Transverse colon (tissue), 4 donors: ENCODE measurements around the gene PLAC8L1. TPM values are rescaled to one million over a fixed set of nuclear protein-coding genes. Genes with fewer than 3 reads are reported as not detected.
"Not testable (repeated sequence)": the region's sequence is repeated elsewhere in the genome, so short reads cannot be mapped to it uniquely, and the experiment has no call there.

Experiments
- DNase-seq: peaks from one replicate; pipeline ENCODE4 v3.0.0-alpha.2; 2019
- H3K27ac ChIP-seq, 4 donors: fragments of 200-600 bp; sonication (generic); 2 replicates each; pipeline ENCODE4 v1.5.1; 2016 to 2018; ENCODE audit warnings: inconsistent platforms in 4 of 4
- H3K27me3 ChIP-seq: fragments of 200-600 bp; sonication (generic); 2 replicates; pipeline ENCODE4 v1.5.1; 2017; ENCODE audit warnings: inconsistent platforms
- H3K36me3 ChIP-seq, 4 donors: fragments of 200-600 bp; sonication (generic); 2 replicates each; pipeline ENCODE4 v1.5.1; 2017 to 2019; ENCODE audit warnings: inconsistent platforms in 4 of 4
- H3K4me1 ChIP-seq, 4 donors: fragments of 200-600 bp; sonication (generic); 2 replicates each; pipeline ENCODE4 v1.5.1; 2017 to 2020; ENCODE audit warnings: inconsistent platforms in 4 of 4
- H3K4me3 ChIP-seq, 4 donors: fragments of 200-600 bp; sonication (generic); 1 replicate in 1 of 4; 2 replicates in 3 of 4; pipeline versions ENCODE4 v1.5.1 to v1.6.1; 2017 to 2019; ENCODE audit warnings: inconsistent platforms in 4 of 4
- H3K9me3 ChIP-seq, 2 donors: fragments of 200-600 bp; sonication (generic); 2 replicates each; pipeline ENCODE4 v1.5.1; 2017 to 2019; ENCODE audit warnings: inconsistent platforms in 2 of 2
- CTCF ChIP-seq, 5 experiments: fragments of 200-600 bp in 3 of 5; fragments of 450-650 bp in 2 of 5; sonication (generic) in 3 of 5; IDR thresholded peaks; 1 replicate in 2 of 5; 2 replicates in 3 of 5; pipeline ENCODE4 v1.5.1; 2016 to 2017; ENCODE audit warnings: antibody characterized with exemption in 5 of 5, inconsistent platforms in 3 of 5, mild to moderate bottlenecking in 2 of 5, moderate library complexity in 1 of 5
- EP300 ChIP-seq: sonication (generic); formaldehyde crosslinking; IDR thresholded peaks from one replicate; pipeline ENCODE4 v1.6.1; 2017; ENCODE audit warnings: antibody characterized with exemption, low read depth
- POLR2A ChIP-seq: fragments of 450-650 bp; IDR thresholded peaks from one replicate; pipeline ENCODE4 v1.6.1; 2016; ENCODE audit warnings: antibody characterized with exemption, mild to moderate bottlenecking, moderate library complexity
- POLR2AphosphoS5 ChIP-seq, 3 donors: sonication (generic); formaldehyde crosslinking; IDR thresholded peaks; one replicate each; pipeline ENCODE4 v1.6.1; 2016; ENCODE audit warnings: antibody characterized with exemption in 3 of 3
- WGBS, 2 donors: methylation state at CpG; one replicate each; pipeline ENCODE4 v1.1.5; 2018; ENCODE audit warnings: low coverage in 1 of 2; 5-methylcytosine and 5-hydroxymethylcytosine counted together
- in situ Hi-C, 4 donors: fragments of 200-750 bp; cut with MboI; loops; one replicate each; pipeline versions ENCODE4 v1.15.0 to v1.15.1; 2017; ENCODE audit warnings: low sequenced_read_pairs in 3 of 4, low pct_ligation_motif_present in 1 of 4, low pct_unique_long_range_greater_than_20kb in 1 of 4
- intact Hi-C: fragments of 100-400 bp; cut with DNase I; formaldehyde crosslinking; loops from one replicate; pipeline ENCODE4 v1.15.1; 2023; ENCODE audit warnings: low total_unique reads
- total RNA-seq, 4 donors: library from RNA; depleted of rRNA; stranded (reverse); fragments of >200 nt; gene quantifications; one replicate each; pipeline ENCODE4 v1.1.0, GENCODE V29; 2016

The PLAC8L1 gene
- total RNA-seq, 4 donors from 2014 or later = not detected

GRCh38 chr5:146126068-146126467, 20.7 kb upstream of the PLAC8L1 start:
- DNase-seq = no peak
- Histone ChIP-seq H3K9me3 (no peaks in the 10 kb centered on the region), H3K4me3 (no peak overlapping the region), H3K36me3 (peaks cover 0 to 79% (median 25%) of the 10 kb centered on the region in 4 donors), H3K27ac (no peak overlapping the region), H3K27me3 (no peaks in the 10 kb centered on the region), H3K4me1 (no peaks in the 10 kb centered on the region)
- intact Hi-C loops = no loop called here
- TF ChIP-seq POLR2A (no peak), POLR2AphosphoS5 (IDR thresholded peaks at IDR 0.05) (no peak), CTCF (IDR thresholded peaks at IDR 0.05) (no peak), EP300 (no peak)
- in situ Hi-C loops = no loop called here

- no peaks in the 10 kb centered on the region for H3K27me3 ChIP-seq
- intact Hi-C loops = no loop called here
- no peak for TF ChIP-seq CTCF (IDR thresholded peaks at IDR 0.05)
- no peak for TF ChIP-seq POLR2A
- no peak for TF ChIP-seq POLR2AphosphoS5 (IDR thresholded peaks at IDR 0.05)
- in situ Hi-C loops = no loop called here
- 77 to 85% methylated on average over 2 of the region's 2 CpGs for WGBS, 2 donors
- H3K27ac ChIP-seq = no peak overlapping the region
- peaks cover 0 to 85% (median 31%) of the 10 kb centered on the region in 4 donors for H3K36me3 ChIP-seq
- no peaks in the 10 kb centered on the region for H3K9me3 ChIP-seq
- no peak for DNase-seq
- H3K4me1 ChIP-seq = no peaks in the 10 kb centered on the region
- H3K4me3 ChIP-seq = no peak overlapping the region
These were observed 19.2 kb upstream of the PLAC8L1 start for GRCh38 chr5:146124580-146124979.

- H3K9me3 ChIP-seq, H3K27me3 ChIP-seq, H3K4me1 ChIP-seq, H3K4me3 ChIP-seq, in situ Hi-C loops, DNase-seq, H3K27ac ChIP-seq, intact Hi-C loops: not testable (repeated sequence)
- 94 to 100% methylated on average over 1 of the region's 1 CpG for WGBS, 2 donors
- H3K36me3 ChIP-seq = peaks cover 0 to 74% (median 27%) of the 10 kb centered on the region in 4 donors
These were observed 16.1 kb upstream of the PLAC8L1 start for GRCh38 chr5:146121451-146121850.

GRCh38 chr5:146118322-146118721, 12.9 kb upstream of the PLAC8L1 start:
- TF ChIP-seq POLR2A = no peak
- no peak for TF ChIP-seq POLR2AphosphoS5 (IDR thresholded peaks at IDR 0.05)
- TF ChIP-seq CTCF (IDR thresholded peaks at IDR 0.05) = no peak
- TF ChIP-seq EP300 = no peak
- peaks cover 0 to 5% (median 0%) of the 10 kb centered on the region in 4 donors for H3K4me1 ChIP-seq
- intact Hi-C loops = no loop called here
- H3K9me3 ChIP-seq = no peaks in the 10 kb centered on the region
- in situ Hi-C loops = no loop called here
- H3K36me3 ChIP-seq = peaks cover 0 to 59% (median 18%) of the 10 kb centered on the region in 4 donors
- no peak overlapping the region for H3K27ac ChIP-seq
- DNase-seq = no peak
- H3K4me3 ChIP-seq = no peak overlapping the region
- no peaks in the 10 kb centered on the region for H3K27me3 ChIP-seq

- H3K27ac ChIP-seq, DNase-seq, H3K27me3 ChIP-seq, in situ Hi-C loops, H3K4me3 ChIP-seq, H3K4me1 ChIP-seq, intact Hi-C loops, H3K9me3 ChIP-seq: not testable (repeated sequence)
- peaks cover 0 to 59% (median 20%) of the 10 kb centered on the region in 4 donors for H3K36me3 ChIP-seq
- WGBS, 2 donors = 90% methylated on average over 2 of the region's 2 CpGs; no CpG with 5 or more reads in 1 of the 2 donors
These were observed 11.8 kb upstream of the PLAC8L1 start for GRCh38 chr5:146117216-146117615.
